NCI-H2196 (cell line): ENCODE data around the gene MAT1A.
"Not testable (repeated sequence)": the region's sequence is repeated elsewhere in the genome, so short reads cannot be mapped to it uniquely, and the experiment has no call there.

Source experiments
- DNase-seq: peaks from one replicate; lab custom pipeline; 2025; ENCODE audit not compliant: unreplicated experiment; lab: John Stamatoyannopoulos, UW

The MAT1A gene

GRCh38 chr10:80234331-80235235 lies 54.9 kb downstream of the MAT1A start:
- not testable (repeated sequence) for DNase-seq

GRCh38 chr10:80233871-80234270 lies 55.6 kb downstream of the MAT1A start:
- DNase-seq = not testable (repeated sequence)

GRCh38 chr10:80226723-80227122 lies 62.7 kb downstream of the MAT1A start:
- DNase-seq = not testable (repeated sequence)

- not testable (repeated sequence) for DNase-seq
Measured at GRCh38 chr10:80223031-80223419, 66.4 kb downstream of the MAT1A start.
